Measurements from ENCODE around the gene LILRB4.
"Not testable (repeated sequence)": the region's sequence is repeated elsewhere in the genome, so short reads cannot be mapped to it uniquely, and the experiment has no call there.

Gene LILRB4

DNA sequence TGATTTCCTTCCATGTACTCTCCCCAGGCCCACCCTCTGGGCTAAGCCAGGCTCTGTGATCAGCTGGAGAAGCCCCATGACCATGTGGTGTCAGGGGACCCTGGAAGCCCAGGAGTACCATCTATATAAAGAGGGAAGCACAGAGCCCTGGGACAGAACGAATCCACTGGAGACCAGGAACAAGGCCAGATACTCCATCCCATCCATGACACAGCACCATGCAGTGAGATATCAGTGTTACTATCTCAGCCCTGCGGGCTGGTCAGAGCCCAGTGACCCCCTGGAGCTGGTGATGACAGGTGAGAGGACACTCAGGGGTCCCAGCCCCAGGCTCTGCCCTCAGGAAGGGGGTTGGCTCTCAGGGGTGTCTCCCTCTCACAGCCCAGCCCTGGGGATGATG is 34.0 kb downstream of the LILRB4 start:
- DNase-seq, result no peak

DNA sequence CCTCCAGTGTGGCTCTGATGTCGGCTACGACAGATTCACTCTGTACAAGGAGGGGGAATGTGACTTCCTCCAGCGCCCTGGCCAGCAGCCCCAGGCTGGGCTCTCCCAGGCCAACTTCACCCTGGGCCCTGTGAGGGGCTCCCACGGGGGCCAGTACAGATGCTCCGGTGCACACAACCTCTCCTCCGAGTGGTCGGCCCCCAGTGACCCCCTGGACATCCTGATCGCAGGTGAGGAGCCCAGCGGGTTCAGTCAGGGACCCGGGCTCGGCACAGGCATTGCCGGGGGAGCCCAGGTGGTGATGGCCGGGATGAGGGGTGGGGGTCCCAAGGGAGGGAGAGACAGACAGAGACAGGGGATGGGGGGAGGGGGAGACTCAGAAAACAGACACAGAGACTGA is 34.9 kb downstream of the LILRB4 start:
- not testable (repeated sequence) for DNase-seq

DNA sequence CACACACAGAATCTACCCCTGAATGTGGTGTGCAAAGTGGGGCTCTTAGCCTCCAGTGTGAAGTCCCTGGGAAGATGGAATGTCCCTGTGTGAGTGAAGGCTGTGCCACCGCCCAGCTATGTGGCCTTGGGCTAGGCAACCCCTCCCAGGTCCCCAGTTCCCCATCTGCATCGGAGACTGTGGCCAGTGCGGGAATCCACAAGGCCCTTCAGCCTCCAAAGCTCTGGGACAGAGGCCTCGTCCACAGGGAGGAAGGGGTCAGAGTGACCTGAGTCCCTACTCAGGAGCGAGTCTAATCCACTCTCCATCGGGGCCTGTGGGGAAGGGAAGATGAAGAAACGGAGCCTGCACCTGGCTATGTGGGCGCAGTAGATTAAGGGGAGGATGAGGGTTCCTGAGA is 42.1 kb downstream of the LILRB4 start:
- no peak for DNase-seq

DNA sequence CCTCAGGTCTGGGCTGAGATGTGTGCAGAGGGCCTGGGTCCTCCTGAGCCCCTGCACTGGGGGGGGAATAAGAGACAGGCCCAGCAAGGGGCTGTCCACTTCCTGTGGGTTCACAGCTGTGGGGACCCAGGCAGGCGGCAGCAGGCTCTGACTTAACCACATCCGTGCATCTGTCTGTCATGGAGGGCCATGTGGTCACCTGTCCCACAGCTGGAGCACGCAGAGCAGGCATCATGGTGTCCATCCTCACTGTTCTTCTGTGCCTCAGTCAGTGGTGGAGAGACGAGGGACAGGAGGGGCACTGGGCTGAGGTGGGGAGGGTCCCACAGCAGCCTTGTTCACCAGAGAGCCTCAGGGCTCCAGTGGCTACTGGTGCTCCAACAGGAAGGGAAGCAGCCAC is 45.2 kb downstream of the LILRB4 start:
- DNase-seq, result no peak

DNA sequence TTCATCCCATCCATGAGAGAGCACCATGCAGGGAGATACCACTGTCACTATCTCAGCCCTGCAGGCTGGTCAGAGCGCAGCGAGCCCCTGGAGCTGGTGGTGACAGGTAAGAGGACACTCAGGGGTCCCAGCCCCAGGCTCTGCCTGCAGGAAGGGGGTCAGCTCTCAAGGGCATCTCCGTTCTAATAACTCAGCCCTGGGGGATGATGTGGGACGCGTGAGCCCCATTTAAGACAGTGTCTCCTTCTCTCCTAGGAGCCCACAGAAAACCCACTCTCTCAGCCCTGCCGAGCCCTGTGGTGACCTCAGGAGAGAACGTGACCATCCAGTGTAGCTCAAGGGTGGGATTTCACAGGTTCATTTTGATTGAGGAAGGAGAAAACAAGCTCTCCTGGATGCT is 46.0 kb downstream of the LILRB4 start:
- no peak for DNase-seq

DNA sequence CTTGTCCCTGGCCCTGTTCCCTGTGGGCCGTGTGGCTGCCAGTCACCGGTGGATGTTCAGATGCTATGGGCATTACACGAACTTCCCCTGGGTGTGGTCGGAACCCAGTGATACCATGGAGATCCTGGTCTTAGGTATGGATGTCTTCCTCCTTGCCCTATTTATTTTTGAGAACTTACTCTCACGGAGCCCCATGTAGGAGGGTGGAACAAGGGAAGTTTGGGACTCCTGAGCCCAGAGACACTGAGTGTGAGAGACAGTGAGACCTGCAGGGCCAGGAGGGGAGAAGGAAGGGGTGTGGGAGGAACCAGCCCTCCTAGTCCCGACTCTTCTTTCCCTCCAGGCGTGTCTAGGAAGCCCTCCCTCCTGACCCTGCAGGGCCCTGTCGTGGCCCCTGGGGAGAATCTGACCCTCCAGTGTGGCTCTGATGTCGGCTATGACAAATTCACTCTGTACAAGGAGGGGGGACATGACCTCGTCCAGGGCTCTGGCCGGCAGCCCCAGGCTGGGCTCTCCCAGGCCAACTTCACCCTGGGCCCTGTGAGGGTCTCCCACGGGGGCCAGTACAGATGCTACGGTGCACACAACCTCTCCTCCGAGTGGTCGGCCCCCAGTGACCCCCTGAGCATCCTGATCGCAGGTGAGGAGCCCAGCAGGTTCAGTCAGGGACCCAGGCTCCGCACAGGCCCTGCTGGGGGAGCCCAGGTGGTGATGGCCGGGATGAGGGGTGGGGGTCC is 46.6 kb downstream of the LILRB4 start:
- DNase-seq, result no peak

DNA sequence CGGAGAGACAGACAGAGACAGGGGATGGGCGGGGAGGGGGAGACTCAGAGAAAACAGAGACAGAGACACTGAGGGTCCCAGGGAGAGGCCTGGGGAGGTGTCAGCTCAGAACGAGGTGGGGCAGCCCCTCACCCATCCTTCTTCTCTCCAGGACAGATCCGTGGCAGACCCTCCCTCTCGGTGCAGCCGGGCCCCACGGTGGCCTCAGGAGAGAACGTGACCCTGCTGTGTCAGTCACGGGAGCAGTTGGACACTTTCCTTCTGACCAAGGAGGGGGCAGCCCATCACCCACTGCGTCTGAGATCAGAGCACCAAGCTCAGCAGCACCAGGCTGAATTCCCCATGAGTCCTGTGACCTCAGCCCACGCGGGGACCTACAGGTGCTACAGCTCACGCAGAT is 47.2 kb downstream of the LILRB4 start:
- not testable (repeated sequence) for DNase-seq

Data from activated T-cell treated with anti-CD3 and anti-CD28 coated beads, Interleukin-2, amount 50 U/mL, for 48 hours (primary cell).